ENCODE data around the gene STBD1.
"Not testable (repeated sequence)": the region's sequence is repeated elsewhere in the genome, so short reads cannot be mapped to it uniquely, and the experiment has no call there.

STBD1 gene

GRCh38 chr4:76339364-76339763, 32.8 kb downstream of the STBD1 start:
- H3K4me3 ChIP-seq (replicated peaks; ENCODE audit: low read depth, low read length): no peak overlapping the region
- no peak for TF ChIP-seq CTCF (IDR thresholded peaks at IDR 0.05; ENCODE audit: low read length, missing control alignments)
- no peak for DNase-seq (ENCODE audit: low read depth)

- peak; percentile 81 for DNase-seq (ENCODE audit: low read depth)
Observed at GRCh38 chr4:76341063-76341462, 34.5 kb downstream of the STBD1 start.

GRCh38 chr4:76342191-76342590, 35.7 kb downstream of the STBD1 start:
- H3K4me3 ChIP-seq (replicated peaks; ENCODE audit: low read depth, low read length): no peak overlapping the region
- DNase-seq (ENCODE audit: low read depth): no peak
- no peak for TF ChIP-seq CTCF (IDR thresholded peaks at IDR 0.05; ENCODE audit: low read length, missing control alignments)

More at GRCh38 chr4:76341063-76341462, 34.5 kb downstream of the STBD1 start:
- no peak for TF ChIP-seq CTCF (IDR thresholded peaks at IDR 0.05; ENCODE audit: low read length, missing control alignments)
- no peak overlapping the region for H3K4me3 ChIP-seq (replicated peaks; ENCODE audit: low read depth, low read length)

- TF ChIP-seq CTCF (IDR thresholded peaks at IDR 0.05; ENCODE audit: low read length, missing control alignments): no peak
Observed at GRCh38 chr4:76342803-76343202, 36.3 kb downstream of the STBD1 start.

GRCh38 chr4:76354517-76355473, 48.3 kb downstream of the STBD1 start:
- peak; percentile 26 for DNase-seq (ENCODE audit: low read depth)

More at GRCh38 chr4:76342803-76343202, 36.3 kb downstream of the STBD1 start:
- DNase-seq (ENCODE audit: low read depth): no peak
- no peak overlapping the region for H3K4me3 ChIP-seq (replicated peaks; ENCODE audit: low read depth, low read length)

GRCh38 chr4:76357981-76358380, 51.4 kb downstream of the STBD1 start:
- TF ChIP-seq CTCF (IDR thresholded peaks at IDR 0.05; ENCODE audit: low read length, missing control alignments): no peak
- H3K4me3 ChIP-seq (replicated peaks; ENCODE audit: low read depth, low read length): no peak overlapping the region
- no peak for DNase-seq (ENCODE audit: low read depth)

More at GRCh38 chr4:76354517-76355473, 48.3 kb downstream of the STBD1 start:
- no peak overlapping the region for H3K4me3 ChIP-seq (replicated peaks; ENCODE audit: low read depth, low read length)
- TF ChIP-seq CTCF (IDR thresholded peaks at IDR 0.05; ENCODE audit: low read length, missing control alignments): no peak

GRCh38 chr4:76359881-76360466, 53.4 kb downstream of the STBD1 start:
- not testable (repeated sequence) for H3K4me3 ChIP-seq (replicated peaks; ENCODE audit: low read depth, low read length); DNase-seq (ENCODE audit: low read depth)
